HG03103 (cell line): ENCODE measurements around the gene ELL.

ENCODE experiments used
- ATAC-seq: cut with Tn5 transposase; IDR thresholded peaks from one replicate; pipeline ENCODE4 v1.9.1; 2021; ENCODE audit warnings: low read depth; ENCODE audit not compliant: unreplicated experiment

ELL gene

GRCh38 chr19:18425515-18426415 is 96.1 kb downstream of the ELL start:
- no peak for ATAC-seq

- ATAC-seq: no peak
Measured at GRCh38 chr19:18424890-18425514, 96.9 kb downstream of the ELL start.

DNA sequence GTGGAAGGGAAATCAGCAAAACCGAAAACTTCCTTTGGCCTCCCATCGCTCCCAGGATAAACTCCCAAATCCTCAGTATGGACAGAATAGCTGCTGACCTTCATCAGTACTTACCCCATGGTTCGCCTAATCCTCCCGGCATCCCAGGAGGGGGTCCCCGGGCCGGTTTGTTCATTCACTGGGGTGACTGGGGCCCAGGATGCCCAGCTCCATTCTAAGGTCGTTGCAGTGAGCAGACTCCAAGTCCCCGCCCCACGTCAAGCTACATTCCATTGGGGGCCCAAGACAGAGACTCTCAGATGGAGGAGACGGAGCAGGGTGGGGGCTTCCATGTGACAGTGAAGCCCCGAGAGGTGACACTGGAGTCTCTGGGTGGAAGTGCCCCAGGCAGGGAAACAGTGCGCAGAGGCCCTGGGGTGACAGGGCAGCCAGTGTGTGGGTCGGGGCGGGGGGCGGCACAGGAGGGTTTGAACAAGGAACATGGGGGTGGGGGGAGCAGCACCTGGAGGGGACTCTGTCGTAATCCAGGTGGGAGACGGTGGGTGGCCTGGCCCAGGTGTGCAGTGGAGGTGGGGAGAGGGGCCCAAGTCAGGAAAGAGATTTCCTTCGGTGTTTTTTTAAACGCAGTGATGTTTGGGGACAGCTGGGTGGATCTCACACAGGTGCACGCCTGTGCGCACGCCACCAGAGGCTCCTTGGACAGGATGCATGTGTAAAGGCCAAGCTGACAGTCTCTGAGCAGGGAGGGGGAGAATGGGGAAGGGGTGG is 97.6 kb downstream of the ELL start:
- no peak for ATAC-seq

- ATAC-seq: no peak
Measured at GRCh38 chr19:18423258-18424020, 98.4 kb downstream of the ELL start.

DNA sequence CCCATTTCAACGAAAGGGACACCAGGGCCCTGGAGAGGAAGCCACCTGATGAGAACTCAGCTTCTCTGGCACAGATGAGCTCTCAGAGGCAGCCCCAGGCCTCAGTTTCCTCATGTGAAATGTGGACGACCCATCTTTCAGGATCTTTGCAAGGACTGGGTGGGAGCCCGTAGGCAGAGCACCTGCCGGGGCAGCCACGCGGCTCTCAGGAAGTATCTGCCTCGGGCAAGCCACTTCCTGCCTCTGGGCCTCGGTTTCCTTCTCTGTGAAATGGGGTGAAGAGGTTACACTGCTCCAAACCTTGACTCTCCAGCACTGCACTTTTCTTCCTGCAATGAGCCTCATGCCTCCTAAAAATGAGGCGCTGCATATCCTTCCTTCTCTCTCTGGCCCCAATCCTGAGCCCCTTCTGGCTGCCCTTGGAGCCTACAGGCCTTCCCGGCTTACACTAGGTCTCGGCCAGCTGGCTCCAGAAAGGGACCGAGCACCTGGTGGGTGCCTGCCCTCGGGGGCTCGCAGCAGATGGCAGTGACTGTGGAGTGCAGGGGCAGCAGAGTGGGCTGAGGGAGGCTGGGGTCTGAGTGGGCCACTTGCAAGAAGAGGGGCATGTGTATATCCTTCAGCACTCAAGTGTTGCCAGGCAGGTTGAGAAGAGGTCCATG is 99.2 kb downstream of the ELL start:
- no peak for ATAC-seq

DNA sequence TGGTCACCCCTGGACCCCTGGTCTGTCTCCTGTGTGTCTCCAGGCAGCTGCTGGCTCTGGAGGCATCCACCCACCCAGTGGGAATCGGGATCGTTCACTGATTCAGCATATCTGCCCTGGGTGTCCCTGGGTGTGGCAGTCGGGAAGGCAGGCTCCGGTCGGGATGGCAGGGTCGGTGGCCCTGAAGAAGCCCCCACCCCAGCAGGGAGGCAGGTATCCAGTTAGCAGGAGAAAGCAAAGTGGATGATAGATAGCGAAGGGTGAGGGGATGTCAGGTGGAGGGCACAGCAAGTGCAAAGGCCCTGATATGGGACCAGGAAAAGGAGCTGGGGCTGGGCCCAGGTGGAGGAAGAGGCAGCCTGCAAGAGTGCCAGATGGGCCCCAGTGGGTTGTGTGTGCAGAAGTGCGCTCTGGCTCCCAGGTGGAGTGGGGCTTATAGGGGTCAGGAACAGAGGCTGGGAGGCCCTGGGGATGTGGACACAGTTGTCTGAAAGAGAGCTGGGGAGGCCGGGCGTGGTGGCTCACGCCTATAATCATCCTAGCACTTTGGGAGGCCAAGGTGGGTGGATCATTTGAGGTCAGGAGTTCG is 100.4 kb downstream of the ELL start:
- ATAC-seq: no peak

- no peak for ATAC-seq
Measured at GRCh38 chr19:18420930-18421329, 100.9 kb downstream of the ELL start.

DNA sequence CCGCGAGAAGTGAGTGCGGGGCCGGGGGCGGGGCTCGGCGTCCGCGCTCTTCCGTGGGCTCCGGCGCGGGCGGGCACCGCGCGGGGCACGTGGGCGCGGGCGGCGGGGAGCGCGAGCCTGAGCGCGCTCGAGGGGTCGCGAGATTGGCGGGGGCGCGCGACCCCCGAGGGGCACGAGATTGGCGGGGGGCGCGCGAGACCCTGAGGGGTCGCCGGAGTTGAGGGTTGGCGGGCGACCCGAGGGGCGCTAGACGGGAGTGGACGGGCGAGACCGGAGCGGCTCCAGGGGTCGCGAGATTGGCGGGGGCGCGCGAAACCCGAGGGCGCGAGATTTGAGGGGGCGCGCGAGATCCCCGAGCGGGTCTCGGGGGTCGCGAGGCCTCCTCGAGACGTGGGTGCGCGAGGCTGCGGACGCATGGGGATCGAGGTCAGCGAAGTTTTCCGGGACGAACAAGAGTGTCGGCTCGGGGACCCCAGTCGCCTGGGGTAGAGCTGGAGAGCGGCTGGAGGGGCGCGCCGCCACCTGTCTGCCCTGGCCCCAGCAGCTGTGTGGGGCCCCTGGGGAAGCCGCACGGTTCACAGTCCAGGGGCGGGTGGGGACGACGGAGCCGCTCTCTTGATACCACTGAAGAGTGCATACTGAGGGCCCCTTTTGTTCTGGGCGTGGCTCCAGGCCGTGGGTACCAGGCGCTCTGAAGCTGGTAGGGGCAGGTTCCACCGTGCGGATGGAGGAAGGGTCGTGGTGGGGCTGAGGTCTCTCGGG is 102.0 kb downstream of the ELL start:
- ATAC-seq: no peak

DNA sequence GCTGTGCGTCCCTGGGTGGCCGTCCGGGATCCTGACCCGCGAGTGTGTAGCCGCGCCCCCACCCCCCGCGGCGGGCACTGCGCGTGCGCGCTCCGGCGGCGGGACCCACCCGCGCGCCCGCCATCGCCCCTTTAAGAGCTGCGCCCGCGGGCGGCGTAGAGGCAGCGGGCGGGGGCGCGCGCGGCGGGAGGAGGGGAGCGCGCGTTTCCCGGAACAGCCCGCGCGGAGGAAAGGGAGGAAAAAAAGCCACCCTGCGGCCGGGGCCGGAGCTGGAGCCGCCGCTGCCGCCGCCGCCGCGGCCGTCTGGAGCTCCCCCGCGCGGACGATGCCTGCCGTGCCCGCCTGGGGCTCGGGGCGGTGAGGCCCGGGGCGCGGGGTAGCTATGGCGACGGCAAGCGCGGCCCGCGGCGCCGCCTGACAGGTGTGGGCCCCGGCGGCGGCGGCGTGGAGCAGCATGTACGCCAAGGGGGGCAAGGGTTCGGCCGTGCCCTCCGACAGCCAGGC is 102.6 kb downstream of the ELL start, which contains the start of gene SSBP4:
Gene SSBP4 (plus strand): TSS at position 204 of the 504 bp plus-strand sequence. CDS start 251 bp downstream, at position 455.
- peak; percentile 37 for ATAC-seq

DNA sequence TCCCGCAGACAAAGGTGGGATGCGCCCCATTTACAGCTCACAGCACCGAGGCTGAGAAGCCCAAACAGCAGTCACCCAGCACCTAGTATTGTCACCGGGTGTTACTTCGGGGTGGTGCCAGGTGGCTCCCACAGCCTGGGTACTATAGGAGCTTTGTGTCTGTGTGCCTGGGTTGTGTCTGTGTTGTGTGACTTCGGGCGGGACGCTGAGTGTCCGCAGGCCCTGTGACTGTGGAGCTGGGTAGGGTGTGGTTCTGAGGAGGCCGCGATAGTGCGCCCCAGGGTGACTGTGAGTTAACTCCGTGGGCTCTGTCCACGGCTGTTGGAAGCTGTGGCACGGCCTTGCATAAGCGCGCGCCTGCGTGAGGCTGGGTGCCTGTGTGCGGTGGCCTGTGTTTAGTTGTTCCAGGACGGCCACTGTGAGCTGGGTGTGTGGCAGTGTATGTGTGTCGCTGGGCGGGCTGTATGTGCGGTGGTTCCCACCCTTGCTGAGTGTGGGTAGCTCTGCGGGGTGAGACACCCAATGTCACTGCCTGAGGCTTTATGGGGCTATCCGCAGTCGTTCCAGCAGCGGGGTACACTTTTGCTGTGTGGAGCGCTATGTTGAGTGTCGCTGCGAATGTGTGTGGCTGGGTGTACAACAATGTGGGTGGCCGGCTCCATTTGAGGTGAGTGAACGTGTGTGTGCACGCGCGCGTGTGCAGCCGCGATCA is 103.2 kb downstream of the ELL start:
- ATAC-seq: peak; percentile 10

DNA sequence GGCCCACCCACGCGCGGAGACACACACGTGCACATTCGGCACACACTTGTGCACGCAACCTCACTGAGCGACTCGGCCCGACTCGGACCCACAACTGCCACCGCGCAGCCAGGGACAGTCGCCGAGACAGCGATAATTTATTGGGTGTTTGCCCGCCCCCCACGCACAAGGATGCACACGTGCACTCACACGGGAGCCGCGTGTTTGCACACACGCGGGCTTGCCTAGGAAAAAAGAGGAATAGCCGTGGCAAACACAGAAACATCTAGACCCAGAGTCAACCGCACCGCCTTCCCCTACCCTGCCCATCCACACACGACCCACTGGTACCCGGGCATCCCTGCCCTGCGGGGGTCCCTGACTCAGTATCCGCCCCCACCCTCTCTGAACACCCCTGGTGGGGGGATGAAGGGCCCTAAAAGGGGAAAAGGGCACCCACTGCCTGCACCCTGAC is 103.8 kb downstream of the ELL start:
- ATAC-seq: no peak

DNA sequence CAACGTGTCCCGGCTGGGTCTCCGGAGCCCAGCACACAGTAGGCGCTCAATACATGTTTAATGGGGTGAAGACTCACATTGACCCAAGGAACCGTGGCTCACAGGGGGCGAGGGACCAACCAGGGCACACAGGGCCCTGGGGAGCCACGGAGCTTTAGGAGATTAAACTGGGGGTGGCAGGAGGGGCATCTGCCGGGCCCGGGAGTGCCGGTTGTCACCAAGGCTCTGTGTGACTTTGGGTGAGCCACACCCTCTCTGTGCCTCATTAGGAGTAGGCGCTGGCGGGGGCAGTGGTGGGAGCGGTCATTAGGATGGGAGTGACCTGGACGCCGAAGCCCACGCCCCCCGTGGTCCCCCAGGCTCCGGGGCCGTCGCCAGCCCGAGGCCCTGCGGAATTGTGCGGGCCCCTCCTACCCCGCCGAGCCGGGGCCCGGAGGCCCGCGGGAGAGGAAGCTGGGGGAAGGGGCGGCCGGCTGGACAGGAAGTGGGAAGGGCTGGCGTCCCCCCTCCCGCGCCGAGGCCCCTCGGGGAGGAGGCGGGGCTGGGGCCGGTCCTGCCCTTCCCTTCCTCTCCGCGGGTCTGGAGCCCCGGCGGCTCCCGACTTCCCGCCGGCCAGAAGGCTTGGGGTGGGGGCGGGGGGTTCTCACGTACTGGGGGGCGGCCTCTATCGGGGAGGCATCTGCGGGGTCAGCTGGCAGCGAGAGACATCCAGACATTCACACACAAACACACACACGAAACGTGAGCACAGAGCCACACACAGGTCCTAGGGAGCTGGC is 104.4 kb downstream of the ELL start:
- no peak for ATAC-seq

- ATAC-seq: no peak
Measured at GRCh38 chr19:18416778-18417249, 105.1 kb downstream of the ELL start.

- no peak for ATAC-seq
Measured at GRCh38 chr19:18415178-18415867, 106.5 kb downstream of the ELL start.

DNA sequence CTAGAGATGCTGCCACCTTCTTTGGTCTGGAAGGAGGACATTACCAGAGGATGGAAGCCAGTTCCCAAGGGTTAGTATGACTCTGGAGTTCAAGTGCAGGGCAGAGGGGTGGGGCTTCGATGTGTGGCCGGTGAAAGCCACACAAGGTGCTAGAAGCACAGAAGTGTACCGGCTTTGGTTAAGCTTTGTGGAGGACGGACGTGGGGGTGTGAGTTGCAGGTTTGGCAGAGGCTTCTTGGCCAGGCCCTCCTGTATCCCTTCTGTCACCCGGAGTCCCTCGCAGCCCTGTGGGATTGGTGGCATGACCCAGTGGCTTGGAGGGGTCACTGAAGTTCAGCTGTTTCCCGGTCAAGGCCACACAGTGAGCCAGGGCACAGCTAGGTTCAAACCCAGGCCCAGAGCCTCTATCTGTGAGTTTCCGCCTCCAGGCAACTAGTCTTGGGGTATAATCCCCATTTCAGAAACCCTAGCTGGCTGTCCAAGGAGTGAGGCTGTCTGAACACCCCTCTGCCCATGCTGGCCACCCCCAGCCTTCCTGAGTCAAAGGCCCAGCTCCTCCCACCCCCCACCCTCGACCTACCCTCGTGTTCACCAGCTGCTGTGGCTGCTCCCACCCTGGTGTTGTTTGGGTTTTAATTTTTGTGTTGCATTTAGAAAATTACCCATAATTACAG is 107.2 kb downstream of the ELL start:
- ATAC-seq: no peak
